PC-9 (cell line): ENCODE results near the gene USP12.

Experiments used
- EZH2 ChIP-seq: fragments of 200-600 bp; sonication (generic); IDR thresholded peaks from 2 replicates; pipeline ENCODE4 v1.8.0; 2017; ENCODE audit warnings: antibody characterized with exemption, low read depth
- TF ChIP-seq, protein P1 (sequence below): fragments of 200-600 bp; sonication (generic); conservative IDR thresholded peaks from 2 replicates; pipeline ENCODE4 v1.6.1; 2017; ENCODE audit warnings: mixed run types, antibody characterized with exemption, mild to moderate bottlenecking, moderate library complexity

DNA sequence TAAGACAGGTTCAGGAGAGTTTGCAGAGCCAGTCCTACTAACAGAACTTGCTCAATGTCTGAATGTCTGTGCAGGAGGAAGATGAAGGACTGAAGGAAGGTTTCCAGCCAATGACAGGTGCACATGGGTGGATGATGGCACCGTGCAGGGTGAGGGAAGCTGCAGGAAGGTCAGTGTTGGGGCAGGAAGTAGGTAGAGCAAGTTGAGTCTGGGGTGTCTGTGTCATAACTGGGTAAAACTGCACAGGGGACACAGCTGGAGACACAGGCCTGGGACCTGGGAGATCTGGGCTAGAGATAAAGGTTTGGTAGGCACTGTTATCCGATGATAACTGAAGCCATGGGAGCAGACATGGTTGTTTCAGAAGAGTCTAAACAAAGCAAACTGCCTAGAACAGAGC, 116.9 kb downstream of the USP12 start:
- TF ChIP-seq, protein P1, sequence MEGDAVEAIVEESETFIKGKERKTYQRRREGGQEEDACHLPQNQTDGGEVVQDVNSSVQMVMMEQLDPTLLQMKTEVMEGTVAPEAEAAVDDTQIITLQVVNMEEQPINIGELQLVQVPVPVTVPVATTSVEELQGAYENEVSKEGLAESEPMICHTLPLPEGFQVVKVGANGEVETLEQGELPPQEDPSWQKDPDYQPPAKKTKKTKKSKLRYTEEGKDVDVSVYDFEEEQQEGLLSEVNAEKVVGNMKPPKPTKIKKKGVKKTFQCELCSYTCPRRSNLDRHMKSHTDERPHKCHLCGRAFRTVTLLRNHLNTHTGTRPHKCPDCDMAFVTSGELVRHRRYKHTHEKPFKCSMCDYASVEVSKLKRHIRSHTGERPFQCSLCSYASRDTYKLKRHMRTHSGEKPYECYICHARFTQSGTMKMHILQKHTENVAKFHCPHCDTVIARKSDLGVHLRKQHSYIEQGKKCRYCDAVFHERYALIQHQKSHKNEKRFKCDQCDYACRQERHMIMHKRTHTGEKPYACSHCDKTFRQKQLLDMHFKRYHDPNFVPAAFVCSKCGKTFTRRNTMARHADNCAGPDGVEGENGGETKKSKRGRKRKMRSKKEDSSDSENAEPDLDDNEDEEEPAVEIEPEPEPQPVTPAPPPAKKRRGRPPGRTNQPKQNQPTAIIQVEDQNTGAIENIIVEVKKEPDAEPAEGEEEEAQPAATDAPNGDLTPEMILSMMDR = no peak
- no peak for TF ChIP-seq EZH2
